GM21367 (cell line): ENCODE data around the gene PHACTR4.
A peak's percentile ranks its signal among the peaks of the same experiment; 100 is the strongest.
"Not testable (repeated sequence)": the region's sequence is repeated elsewhere in the genome, so short reads cannot be mapped to it uniquely, and the experiment has no call there.

ENCODE experiments used
- ATAC-seq: cut with Tn5 transposase; IDR thresholded peaks from one replicate; pipeline ENCODE4 v1.9.1; 2021; ENCODE audit not compliant: unreplicated experiment

The PHACTR4 gene

DNA sequence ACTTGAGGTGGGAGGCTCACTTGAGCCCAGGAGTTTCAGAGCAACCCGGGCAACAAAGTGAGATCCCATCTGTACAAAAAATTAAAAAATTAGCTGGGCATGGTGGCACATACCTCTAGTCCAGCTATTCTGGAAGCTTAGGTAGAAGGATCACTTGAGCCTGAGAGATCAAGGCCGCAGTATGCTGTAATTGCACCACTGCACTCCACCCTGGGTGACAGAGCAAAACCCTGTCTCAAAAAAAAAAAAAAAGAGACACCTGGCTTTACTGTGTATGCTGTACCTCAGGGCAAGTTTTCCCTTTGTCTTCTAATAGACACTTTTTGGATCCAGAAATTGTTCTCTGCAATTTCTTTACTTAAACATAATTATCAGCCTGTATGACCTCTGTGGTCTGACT lies 113.2 kb downstream of the PHACTR4 start:
- no peak for ATAC-seq

DNA sequence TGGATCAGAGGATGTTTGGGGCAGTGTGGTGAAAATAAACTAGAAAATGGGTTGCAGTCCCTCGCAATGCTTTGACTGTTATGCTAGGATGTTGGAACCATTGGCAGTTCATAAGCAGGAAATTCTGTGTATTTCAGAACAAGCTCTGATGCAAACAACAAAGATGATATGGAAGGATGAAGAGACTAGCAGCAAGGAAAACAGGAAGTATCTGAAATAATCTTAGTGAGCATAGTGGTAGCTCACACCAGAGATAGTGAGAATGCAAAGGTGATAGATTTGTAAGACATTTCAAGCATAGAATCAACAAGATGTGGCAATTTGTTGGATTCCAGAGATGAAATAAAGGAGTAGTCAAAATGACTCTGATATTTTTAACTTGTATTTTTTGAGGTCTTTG lies 125.2 kb downstream of the PHACTR4 start:
- no peak for ATAC-seq

GRCh38 chr1:28499553-28499952 lies 130.0 kb downstream of the PHACTR4 start:
- no peak for ATAC-seq

- ATAC-seq: no peak
Observed at GRCh38 chr1:28501925-28502324, 132.4 kb downstream of the PHACTR4 start.

DNA sequence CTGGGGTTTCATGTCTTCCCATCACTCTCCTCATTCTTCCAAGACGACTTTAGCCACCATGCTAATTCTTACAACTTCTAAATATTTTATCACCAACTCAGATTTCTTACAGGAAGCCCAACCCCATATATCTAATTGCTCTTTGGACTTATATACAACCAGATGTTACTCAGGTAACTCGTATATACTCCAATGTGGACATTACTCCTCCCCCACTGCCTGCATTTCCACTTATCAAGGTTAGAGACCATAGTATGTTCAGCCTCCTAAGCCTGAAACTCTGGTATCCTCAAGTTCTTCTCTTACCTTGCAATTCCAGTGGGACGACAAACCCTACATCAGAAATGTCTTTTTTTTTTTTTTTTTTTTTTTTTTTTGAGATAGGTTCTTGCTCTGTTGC lies 133.6 kb downstream of the PHACTR4 start:
- ATAC-seq: no peak

DNA sequence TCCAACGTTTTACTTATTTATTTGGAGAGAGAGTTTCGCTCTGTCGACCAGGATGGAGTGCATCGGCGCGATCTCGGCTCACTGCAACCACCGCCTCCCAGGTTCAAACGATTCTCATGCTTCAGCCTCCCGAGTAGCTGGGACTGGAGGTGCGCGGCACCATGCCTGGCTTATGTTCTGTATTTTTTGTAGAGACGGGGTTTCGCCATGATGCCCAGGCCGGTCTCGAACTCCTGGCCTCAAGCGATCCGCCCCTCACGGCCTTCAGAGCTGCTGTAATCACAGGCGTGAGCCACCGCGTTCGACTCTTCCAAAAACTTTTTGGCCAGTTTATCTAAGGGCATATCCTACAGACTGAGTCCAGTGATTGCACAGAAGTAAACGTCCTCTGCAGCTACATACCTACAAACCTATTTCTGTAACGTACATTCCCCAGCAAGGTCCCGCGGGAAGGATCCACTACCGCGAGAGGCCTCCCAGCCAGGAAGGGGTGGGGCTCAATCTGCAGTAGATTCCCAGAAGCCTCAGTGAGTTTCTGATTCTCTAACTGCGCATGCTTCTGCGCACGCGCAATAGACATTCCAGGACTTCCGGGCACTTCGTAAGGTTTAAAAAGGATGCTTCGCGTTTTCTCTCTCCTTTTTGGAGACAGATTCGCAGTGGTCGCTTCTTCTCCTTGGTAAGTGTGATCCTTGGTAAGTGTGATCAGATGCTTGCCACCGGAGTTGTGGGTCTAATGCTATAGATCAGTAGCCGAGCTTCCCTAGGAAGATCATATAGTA lies 136.1 kb downstream of the PHACTR4 start, which contains the start of gene RCC1:
Gene RCC1 (plus strand): TSS at position 638 of the 782 bp plus-strand sequence. CDS start 23,824 bp downstream, outside the sequence.
- peak; percentile 69 for ATAC-seq

DNA sequence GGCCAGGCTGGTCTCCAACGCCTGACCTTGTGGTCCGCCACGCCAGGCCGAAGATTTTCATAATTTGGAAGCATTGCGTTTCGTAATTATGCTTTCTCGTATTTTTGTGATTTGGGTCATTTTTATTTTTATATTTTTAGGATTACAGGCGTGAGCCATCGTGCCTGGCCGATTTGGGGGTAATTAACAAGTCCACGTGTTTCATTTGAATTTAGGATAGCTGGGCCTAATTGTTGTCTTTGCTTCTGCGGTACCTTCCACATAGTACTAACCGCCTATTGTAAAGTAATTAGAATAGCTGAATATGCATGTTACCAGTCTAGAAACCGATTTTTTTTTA lies 137.3 kb downstream of the PHACTR4 start:
- no peak for ATAC-seq

DNA sequence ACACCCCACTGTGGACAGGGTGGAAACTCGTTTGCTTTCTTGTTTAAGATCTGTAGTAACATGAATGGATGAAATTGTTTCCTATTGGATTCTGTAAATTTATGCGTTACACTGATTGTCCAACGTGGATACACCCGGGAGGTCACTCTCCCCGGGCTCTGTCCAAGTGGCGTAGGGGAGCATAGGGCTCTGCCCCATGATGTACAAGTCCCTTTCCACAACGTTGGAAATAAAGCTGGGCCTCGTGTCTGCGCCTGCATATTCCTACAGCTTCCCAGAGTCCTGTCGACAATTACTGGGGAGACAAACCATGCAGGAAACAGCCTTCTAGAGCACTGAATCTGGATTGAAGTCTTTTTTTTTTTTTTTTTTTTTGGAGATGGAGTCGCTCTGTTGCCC lies 137.7 kb downstream of the PHACTR4 start:
- no peak for ATAC-seq

DNA sequence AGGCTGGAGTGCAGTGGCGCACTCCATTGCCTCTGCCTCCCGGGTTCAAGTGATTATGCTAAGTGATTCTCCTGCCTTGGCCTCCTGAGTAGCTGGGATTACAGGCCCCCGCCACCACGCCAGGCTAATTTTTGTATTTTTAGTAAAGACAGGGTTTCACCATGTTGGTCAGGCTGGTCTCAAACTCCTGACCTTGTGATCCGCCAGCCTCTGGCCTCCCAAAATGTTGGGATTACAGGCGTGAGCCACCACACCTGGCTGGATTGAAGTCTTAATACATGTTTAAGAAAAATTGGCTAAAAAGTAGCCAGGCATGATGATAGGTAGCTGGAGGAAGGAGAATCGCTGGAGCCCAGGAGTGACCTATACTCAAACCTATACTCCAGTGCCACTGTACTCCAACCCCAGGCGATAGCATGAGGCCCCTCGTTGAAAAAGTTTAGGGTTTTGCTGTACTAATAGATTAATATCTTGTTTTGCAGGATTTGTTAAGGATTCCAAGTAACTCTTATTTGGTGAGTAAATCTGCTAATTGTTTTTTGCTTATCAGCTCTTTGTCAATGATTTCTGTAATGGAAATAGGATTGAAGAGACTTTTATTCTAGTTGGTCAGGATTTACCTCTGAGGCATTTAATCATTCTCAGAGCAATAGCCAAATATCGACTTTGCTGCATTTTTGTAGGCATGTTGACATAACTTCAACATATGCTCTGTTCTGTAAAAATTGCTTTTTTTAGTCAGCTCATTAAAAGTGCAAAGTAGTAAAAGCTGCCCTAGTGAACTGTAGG lies 138.3 kb downstream of the PHACTR4 start:
- ATAC-seq: no peak

GRCh38 chr1:28508435-28508754 lies 138.9 kb downstream of the PHACTR4 start:
- no peak for ATAC-seq

GRCh38 chr1:28509705-28510272 lies 140.2 kb downstream of the PHACTR4 start:
- no peak for ATAC-seq

GRCh38 chr1:28510273-28510969 lies 140.9 kb downstream of the PHACTR4 start:
- no peak for ATAC-seq

DNA sequence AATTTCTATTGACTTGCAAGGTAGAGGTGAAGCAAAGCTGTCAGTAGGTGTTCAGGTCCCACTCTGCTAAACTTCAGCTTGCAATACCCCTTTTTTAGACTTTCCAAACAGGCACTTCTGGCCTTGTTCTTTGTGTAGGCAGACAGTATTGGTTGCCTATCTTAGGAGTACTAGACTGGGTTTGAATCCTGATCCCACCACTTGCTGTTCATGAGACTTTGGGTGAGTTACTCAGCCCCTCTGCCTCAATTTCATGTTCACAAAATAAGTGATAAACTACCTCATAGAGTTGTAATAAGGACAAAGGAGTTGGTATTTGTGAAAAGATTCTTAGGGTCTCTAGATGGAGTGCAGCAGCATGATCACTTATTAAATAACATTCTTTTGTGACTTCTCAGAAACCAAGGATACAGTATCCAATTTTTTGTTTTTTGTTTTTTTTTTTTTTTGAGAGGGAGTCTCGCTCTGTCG lies 141.5 kb downstream of the PHACTR4 start:
- ATAC-seq: no peak

DNA sequence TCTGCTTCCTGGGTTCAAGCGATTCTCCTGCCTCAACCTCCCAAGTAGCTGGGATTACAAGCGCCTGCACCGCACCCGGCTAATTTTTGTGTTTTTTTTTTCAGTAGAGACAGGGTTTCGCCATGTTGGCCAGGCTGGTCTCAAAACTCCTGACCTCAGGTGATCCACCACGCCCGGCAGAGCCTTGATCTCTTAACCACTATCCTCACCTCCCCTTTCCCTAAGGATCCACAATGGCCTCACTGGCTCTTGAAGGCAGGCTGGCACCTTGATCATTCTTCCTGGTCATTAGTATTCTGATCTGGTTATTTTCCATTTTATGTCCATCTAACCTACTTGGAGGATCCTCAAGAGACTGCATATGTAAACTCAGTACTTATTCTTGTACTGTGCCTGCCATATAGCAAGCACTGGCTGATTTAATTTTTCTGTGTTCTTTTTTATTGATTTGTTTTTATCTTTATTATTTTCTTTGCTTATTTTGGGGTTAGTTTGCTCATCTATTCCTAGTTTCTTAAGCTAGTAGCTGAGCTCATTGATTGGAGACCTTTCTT lies 142.6 kb downstream of the PHACTR4 start:
- ATAC-seq: no peak

DNA sequence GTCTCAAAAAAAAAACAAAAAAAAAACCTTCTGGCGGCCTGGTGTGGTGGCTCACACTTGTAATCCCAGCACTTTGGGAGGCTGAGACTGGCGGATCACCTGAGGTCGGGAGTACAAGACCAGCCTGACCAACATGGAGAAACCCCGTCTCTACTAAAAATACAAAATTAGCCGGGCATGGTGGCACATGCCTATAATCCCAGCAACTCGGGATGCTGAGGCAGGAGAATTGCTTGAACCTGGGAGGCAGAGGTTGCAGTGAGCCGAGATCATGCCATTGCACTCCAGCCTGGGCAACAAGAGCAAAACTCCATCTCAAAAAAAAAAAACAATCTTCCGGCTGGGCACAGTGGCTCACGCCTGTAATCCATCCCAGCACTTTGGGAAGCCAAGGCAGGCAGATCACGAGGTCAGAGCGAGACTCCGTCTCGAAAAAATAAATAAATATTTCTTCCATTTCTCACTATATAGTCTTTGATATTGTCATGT lies 144.9 kb downstream of the PHACTR4 start:
- not testable (repeated sequence) for ATAC-seq

GRCh38 chr1:28516518-28516956 lies 147.0 kb downstream of the PHACTR4 start:
- no peak for ATAC-seq

DNA sequence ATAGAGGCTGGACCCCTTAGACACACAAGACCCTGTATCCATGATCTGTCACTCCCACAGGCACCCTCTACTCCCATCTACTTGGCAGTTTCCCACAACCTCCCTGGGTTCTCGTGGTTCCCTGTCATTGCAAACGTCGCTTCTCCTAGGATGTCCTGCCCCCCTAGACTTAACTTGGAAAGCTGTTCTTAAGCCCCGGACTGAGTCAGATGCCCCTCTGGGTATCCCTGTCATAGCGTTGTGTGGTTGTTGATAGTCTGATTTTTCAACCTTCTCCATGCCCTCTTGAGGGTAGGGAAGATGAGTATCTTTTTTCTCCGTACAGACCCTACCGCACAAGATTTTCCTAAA lies 148.1 kb downstream of the PHACTR4 start:
- ATAC-seq: no peak

GRCh38 chr1:28518000-28518744 lies 148.6 kb downstream of the PHACTR4 start:
- ATAC-seq: peak; percentile 59

DNA sequence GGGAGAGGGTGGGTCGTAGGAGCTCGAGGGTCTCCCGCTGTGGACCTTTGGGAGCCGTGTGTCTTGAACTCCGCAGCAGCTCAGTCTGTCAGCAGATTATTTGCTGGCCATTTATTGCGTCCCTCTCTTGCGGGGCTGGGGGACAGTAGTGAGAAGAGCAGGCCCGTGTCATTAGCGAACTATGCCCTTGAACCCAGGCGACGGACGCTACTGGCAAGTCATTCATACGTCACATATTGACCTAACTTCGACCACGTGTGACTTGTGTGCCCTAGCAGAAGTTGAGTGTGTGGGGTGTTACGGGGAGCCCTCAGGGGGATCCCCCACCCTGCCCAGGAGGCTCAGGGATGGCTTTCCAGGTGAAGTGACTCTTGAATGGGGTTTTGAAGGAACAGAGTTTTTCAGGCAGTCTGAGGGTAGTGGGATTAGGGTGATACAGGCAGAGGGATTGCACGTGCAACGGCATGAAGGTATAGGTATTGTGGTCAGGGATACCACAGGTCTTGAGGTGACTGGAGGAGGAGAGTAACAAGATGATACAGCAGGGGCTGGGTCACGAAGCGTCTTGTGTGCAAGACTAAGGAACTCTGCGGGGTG lies 149.3 kb downstream of the PHACTR4 start:
- peak; percentile 11 for ATAC-seq
